Measurements from ENCODE around the gene STARD5.

Gene STARD5

GRCh38 chr15:81309647-81310450 lies 14.1 kb downstream of the STARD5 start:
- DNase-seq = no peak

DNA sequence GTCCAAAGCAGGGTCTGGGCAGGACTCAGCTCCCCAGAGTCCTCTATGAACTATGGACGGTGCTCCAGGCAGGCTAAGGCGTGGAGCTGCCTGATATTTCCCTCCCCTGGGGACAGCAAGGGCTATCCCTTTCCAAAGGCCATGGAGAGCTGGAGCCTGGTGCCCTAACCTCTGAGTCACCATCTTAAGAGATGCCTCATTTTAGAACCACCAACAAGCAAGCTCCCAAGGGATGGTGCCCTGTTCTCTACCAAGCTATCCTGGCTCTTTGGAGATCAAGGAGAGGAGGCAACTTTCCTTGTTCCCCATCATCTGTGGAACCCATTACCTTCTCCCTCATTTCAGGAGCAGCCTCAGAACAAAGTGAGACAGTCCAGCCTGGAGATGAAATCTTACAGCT lies 15.7 kb downstream of the STARD5 start:
- no peak for DNase-seq

GRCh38 chr15:81304226-81304625 lies 19.7 kb downstream of the STARD5 start:
- no peak for DNase-seq

- no peak for DNase-seq
Measured at GRCh38 chr15:81303244-81304225, 20.4 kb downstream of the STARD5 start.

- DNase-seq = no peak
Measured at GRCh38 chr15:81302701-81303109, 21.2 kb downstream of the STARD5 start.

DNA sequence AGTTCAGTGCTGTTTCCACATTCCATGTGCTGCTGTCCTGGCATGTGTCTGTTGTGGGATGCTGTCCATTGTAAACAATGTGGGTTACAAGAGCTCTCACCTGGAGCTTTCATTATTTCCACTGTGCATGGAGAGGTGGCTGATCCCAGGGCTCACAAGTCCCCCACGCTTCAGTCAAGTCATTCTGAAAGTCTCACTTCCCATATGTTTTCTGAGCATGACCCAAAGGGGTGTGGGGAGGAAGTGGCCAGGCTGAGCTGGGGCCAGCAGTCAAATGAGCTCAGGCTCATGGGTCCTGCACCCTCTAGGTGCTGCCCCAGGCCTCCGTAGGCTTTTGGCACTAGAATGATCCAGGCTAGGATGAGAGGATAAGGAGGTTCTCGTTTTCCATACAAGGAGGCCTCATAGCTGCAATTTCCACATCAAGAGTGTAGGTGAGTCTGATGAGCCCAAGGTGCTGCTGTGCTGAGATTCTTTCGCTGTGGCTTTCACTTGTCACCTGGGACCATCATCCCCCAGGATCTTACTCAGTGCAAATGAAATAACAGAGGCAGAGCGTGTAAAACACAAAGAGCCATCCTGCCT lies 22.0 kb downstream of the STARD5 start:
- DNase-seq = no peak

GRCh38 chr15:81301385-81301784 lies 22.6 kb downstream of the STARD5 start:
- no peak for DNase-seq

GRCh38 chr15:81299630-81300273 lies 24.2 kb downstream of the STARD5 start:
- no peak for DNase-seq

DNA sequence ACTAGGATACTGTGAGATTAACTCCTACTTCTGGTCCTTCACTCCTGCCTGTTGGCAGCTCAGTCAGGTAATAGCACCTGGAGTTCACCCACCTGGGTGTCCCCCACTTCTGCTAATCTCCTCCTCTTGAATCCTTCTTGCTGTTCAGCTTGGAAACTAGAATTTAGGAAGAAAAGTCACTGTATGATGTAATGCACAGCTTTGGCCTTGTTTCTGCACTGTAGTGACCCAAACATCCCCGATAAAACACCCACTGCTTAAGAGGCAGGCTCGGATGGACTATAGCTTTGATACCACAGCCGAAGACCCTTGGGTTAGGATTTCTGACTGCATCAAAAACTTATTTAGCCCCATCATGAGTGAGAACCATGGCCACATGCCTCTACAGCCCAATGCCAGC lies 24.8 kb downstream of the STARD5 start:
- DNase-seq = no peak

DNA sequence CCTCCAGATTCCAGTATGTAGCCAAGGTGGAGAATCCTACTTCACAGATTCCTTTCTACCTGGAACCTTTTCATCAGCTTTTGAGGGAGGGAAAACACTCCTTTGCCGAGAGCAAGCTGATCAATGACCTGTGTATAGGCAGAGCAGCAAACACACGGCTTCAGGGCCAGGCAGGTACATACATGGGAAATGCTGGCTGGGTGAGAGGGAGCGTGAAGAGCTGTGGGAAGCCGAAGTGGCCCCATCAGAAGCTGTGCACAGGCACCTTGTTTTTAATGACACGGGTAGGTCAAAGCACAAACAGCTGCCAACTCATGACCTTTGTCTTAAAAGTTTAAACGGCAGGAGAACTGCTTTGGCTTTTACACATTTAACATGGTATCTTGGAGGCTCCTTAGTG lies 25.3 kb downstream of the STARD5 start:
- no peak for DNase-seq

DNA sequence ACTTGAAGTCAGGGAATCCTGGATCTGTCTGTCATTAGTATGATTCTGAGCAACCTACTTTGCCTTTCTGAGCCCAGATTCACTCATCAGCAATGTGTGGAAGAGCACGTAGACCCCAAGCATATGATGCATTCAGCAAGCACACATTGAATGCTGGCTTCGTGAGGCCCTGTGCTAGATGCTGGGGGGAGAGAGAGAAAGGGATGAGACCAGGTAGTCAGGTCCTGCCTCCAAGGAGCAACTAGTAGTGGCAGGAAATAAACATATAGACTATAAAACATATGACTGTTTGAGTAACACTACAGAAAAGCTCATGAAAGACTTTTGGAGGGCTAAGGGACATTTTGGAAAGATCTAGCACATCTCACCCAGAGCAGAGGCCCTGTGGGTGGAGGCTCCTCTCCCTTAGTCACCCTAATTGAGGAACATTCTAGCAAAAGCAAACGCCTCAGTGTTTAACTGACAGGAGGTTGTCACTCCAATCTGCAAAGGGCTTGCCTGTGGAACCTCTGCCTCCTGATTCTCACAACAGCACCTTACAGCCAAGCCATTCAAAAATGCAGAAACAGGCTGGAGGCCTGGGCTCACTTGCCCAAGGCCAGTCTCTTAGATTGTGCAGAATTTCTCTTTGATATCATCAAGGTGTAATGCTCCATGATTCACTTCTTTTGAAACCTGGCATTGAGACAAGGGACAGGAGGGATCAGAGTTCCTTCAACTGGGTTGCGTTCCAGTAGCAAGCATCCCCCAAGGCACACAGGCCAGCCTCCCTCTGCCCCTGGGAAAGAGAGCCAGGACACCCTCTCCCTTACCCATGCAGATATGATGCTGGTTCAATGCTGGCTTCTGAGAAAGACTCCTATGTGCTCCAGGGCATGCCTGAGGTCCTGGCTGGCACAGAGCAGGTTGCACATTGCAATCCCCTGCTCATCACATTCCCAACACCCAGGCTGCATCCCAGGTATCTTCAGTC lies 26.1 kb downstream of the STARD5 start:
- DNase-seq = no peak

- DNase-seq = no peak
Measured at GRCh38 chr15:81297147-81297572, 26.8 kb downstream of the STARD5 start.

DNA sequence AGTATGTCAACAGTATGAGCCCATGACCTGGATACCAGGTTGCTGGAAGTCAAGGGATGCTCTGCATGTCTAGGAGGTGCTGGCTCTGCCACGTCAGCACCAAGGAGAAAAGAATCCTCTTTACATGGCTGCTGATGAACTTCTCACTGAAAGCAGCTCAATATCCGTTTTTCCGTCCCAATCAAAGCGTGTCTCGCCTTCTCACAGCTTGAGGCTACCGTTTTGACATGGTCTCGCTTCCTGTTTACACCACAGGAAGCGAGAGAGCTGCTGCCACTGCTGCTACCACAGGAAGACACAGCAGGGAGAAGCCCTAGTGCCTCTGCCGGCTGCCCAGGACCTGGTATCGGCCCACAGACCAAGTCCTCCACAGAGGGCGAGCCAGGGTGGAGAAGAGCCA lies 27.3 kb downstream of the STARD5 start:
- DNase-seq = peak; percentile 52

DNA sequence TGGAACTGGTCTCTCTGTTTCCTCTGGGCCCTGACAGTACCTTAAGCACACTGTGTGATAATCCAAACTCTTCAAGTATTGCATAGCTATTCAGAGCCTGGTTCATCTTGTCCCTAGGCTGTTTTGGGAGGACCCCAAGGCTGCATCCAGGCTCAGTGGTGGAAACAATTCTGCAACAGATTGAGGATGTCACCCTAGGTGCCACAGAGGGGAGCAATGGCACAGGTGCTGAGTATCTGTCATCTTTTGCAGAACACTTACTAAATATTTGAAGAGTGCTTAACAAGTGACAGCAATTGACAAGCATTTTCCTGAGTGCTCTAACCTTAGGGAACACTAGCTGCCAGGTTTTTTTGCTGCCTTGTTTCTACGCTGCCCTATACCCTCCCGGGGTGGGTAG lies 27.8 kb downstream of the STARD5 start:
- DNase-seq = no peak

DNA sequence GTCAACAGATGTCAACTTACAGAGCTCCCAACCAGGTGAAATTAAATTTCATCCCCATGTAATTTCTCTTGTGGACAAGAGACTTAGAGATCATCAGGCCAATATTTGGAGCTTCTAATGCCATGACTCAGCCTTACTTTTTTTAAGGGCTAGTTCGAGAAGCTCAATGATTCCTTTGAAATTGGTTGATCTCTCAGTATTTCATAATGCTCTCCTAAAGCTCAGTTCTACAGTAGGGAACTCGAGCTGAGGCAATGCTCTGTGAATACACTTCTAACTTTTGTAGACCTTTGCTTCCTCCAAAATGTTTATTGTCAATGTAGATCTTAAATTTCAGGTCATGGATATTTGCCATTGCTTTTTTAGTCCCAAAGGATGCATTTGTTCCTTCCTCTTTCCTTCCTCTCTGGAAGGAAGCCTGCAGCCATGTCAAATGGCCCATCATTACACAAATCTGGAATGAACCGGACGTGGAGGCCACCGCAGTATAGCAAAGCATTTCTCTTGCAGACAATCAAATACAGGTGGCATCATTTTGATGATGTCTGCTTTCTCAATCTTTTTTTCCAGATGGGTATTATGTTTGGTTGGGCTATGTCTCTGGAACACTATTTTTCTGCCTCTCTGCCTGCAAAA lies 28.3 kb downstream of the STARD5 start:
- DNase-seq = no peak

- DNase-seq = no peak
Measured at GRCh38 chr15:81294516-81294880, 29.4 kb downstream of the STARD5 start.

- DNase-seq = peak; percentile 47
Measured at GRCh38 chr15:81293728-81294515, 30.0 kb downstream of the STARD5 start.

- DNase-seq = no peak
Measured at GRCh38 chr15:81292523-81293001, 31.4 kb downstream of the STARD5 start.

DNA sequence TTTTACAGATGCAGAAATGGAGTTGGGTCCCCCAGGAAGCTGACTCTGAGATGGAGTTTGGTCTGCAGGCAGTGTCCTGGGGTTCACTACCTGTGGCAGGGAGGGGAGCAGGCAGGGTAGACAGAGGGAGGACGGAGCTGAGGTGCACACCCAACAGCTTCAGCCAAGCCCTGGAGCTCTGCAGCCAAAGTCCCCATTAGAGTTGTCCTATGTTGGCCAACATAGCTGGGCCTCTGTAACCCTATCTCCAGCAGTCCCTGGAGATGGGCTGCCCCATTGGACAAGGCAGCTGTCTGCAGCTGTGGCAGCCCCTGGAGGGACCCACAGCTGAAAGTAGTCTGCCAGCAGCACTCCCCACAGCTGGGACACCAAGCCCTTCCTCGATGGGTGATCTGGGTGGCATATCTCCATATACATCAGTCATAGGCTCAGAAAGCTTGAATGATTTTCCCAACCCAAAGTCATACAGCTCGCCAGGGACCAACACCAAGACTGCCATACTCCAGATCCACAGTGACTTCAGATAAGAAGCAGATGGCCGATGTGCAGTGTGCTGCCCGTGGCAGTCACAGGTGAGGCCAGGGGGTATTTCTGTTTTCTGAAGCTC lies 31.9 kb downstream of the STARD5 start:
- DNase-seq = no peak

GRCh38 chr15:81289910-81290309 lies 34.0 kb downstream of the STARD5 start:
- no peak for DNase-seq
